Measurements from ENCODE around the gene DET1.

DET1 gene

GRCh38 chr15:88482263-88482662, 64.2 kb downstream of the DET1 start:
- no peak overlapping the region for H3K27ac ChIP-seq (ENCODE audit: low read length)
- H3K27me3 ChIP-seq (replicated peaks; ENCODE audit: insufficient read depth, low read length) = no peaks in the 10 kb centered on the region
- H3K4me3 ChIP-seq (ENCODE audit: low read length) = no peak overlapping the region
- no peaks in the 10 kb centered on the region for H3F3A ChIP-seq (ENCODE audit: insufficient read depth, low read length)
- H3K4me2 ChIP-seq (ENCODE audit: low read depth, low read length) = no peak overlapping the region
- H3K36me3 ChIP-seq (replicated peaks; ENCODE audit: insufficient read depth, low read length) = no peaks in the 10 kb centered on the region
- no peaks in the 10 kb centered on the region for H4K20me1 ChIP-seq (ENCODE audit: insufficient read depth, low read length)
- H3K4me1 ChIP-seq (ENCODE audit: low read length) = no peaks in the 10 kb centered on the region
- no peak overlapping the region for H3K9ac ChIP-seq (ENCODE audit: low read length)
- DNase-seq = no peak
- no peaks in the 10 kb centered on the region for H3K9me3 ChIP-seq (replicated peaks; ENCODE audit: insufficient read depth, low read length)
- no peaks in the 10 kb centered on the region for H3K79me2 ChIP-seq (ENCODE audit: low read length)
- no peaks in the 10 kb centered on the region for H3K9me2 ChIP-seq (replicated peaks; ENCODE audit: insufficient read depth, low read length)
- no peak for TF ChIP-seq EZH2 (optimal IDR thresholded peaks at IDR 0.05; ENCODE audit: low read depth, low read length)
- TF ChIP-seq CTCF (IDR thresholded peaks at IDR 0.05; ENCODE audit: low read length) = no peak
- TF ChIP-seq EZH2phosphoT487 (IDR thresholded peaks at IDR 0.05; ENCODE audit: low read length) = no peak
- H2AFZ ChIP-seq (ENCODE audit: low read length) = no peak overlapping the region

DNA sequence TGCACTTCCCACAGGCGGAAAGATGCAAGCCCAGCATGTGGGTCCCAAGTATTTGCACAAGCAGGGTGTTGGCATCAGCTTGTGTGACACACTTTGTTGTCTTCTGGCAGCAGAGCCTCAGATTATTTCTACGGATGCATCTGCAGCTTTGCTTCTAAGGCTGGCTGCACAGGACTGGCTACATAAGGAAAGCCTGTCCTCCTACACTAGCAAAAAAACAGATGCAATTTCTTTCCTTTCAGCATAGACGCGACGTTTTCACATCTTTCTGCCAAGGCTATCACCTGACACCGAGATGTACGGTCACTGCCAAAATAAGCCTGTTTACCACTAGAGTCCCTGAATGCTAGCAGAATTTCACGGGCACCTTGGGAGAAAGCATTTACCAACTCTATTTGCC, 65.5 kb downstream of the DET1 start:
- DNase-seq = no peak
- Histone ChIP-seq H3K4me1 (ENCODE audit: low read length) (no peaks in the 10 kb centered on the region), H3K9ac (ENCODE audit: low read length) (no peak overlapping the region), H3K9me2 (replicated peaks; ENCODE audit: insufficient read depth, low read length) (no peaks in the 10 kb centered on the region), H4K20me1 (ENCODE audit: insufficient read depth, low read length) (no peaks in the 10 kb centered on the region), H3K27ac (ENCODE audit: low read length) (no peak overlapping the region), H3K79me2 (ENCODE audit: low read length) (no peaks in the 10 kb centered on the region), H3F3A (ENCODE audit: insufficient read depth, low read length) (0 out of 2 replicates have a peak, but pooled peaks cover 2% of the 10 kb centered on the region), H3K27me3 (replicated peaks; ENCODE audit: insufficient read depth, low read length) (no peaks in the 10 kb centered on the region), H3K9me3 (replicated peaks; ENCODE audit: insufficient read depth, low read length) (no peaks in the 10 kb centered on the region), H3K4me2 (ENCODE audit: low read depth, low read length) (no peak overlapping the region), H3K36me3 (replicated peaks; ENCODE audit: insufficient read depth, low read length) (no peaks in the 10 kb centered on the region), H3K4me3 (ENCODE audit: low read length) (no peak overlapping the region), H2AFZ (ENCODE audit: low read length) (no peak overlapping the region)
- no peak for TF ChIP-seq CTCF (IDR thresholded peaks at IDR 0.05; ENCODE audit: low read length)
- no peak for TF ChIP-seq EZH2phosphoT487 (IDR thresholded peaks at IDR 0.05; ENCODE audit: low read length)
- no peak for TF ChIP-seq EZH2 (optimal IDR thresholded peaks at IDR 0.05; ENCODE audit: low read depth, low read length)

- no peaks in the 10 kb centered on the region for H3K36me3 ChIP-seq (replicated peaks; ENCODE audit: insufficient read depth, low read length)
- H3K27ac ChIP-seq (ENCODE audit: low read length) = no peak overlapping the region
- TF ChIP-seq EZH2 (optimal IDR thresholded peaks at IDR 0.05; ENCODE audit: low read depth, low read length) (no peak), EZH2phosphoT487 (IDR thresholded peaks at IDR 0.05; ENCODE audit: low read length) (no peak), CTCF (IDR thresholded peaks at IDR 0.05; ENCODE audit: low read length) (no peak)
Measured at GRCh38 chr15:88479169-88479568, 67.3 kb downstream of the DET1 start.

More at GRCh38 chr15:88479169-88479568, 67.3 kb downstream of the DET1 start:
- no peak overlapping the region for H3K4me3 ChIP-seq (ENCODE audit: low read length)
- no peak overlapping the region for H3K4me2 ChIP-seq (ENCODE audit: low read depth, low read length)
- no peak for DNase-seq
- 0 out of 2 replicates have a peak, but pooled peaks cover 3% of the 10 kb centered on the region for H3F3A ChIP-seq (ENCODE audit: insufficient read depth, low read length)
- no peaks in the 10 kb centered on the region for H3K9me3 ChIP-seq (replicated peaks; ENCODE audit: insufficient read depth, low read length)
- H4K20me1 ChIP-seq (ENCODE audit: insufficient read depth, low read length) = no peaks in the 10 kb centered on the region
- H3K79me2 ChIP-seq (ENCODE audit: low read length) = no peaks in the 10 kb centered on the region
- no peaks in the 10 kb centered on the region for H3K4me1 ChIP-seq (ENCODE audit: low read length)
- H3K9ac ChIP-seq (ENCODE audit: low read length) = no peak overlapping the region
- no peaks in the 10 kb centered on the region for H3K27me3 ChIP-seq (replicated peaks; ENCODE audit: insufficient read depth, low read length)
- no peak overlapping the region for H2AFZ ChIP-seq (ENCODE audit: low read length)
- H3K9me2 ChIP-seq (replicated peaks; ENCODE audit: insufficient read depth, low read length) = no peaks in the 10 kb centered on the region

Measured in MM.1S (cell line).